Measurements from ENCODE around the gene DPYSL5.

DNA sequence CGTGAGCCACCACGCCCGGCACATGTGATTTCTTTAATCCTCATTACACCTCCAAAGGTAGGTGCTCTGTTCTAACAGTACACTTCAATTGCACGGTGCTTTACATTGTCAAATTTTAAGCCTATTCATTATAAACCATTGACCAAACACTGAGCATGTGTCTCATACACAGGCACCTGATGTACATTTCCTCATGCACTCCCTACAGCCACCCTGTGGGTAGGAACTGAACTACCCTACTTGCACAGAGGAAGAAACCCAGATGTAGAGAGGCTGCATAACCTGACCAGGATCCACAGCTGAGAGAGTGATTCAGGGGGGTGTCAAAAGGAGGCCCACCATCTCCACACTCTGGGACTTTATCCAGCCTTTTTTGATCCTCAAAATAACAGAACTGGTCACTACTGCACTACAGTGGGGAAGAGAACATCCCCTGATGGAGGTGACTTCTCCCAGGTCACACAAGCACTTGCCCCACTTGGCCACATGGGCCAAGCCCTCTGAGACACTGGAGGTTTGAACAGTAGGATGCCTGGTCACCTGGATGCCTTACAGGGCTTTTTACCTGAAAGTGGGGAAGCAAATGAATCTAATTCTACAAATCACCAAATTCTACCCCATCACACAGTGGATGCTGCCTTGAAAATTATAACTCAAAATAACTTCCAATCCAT, 6.9 kb upstream of the DPYSL5 start:
- no peak for TF ChIP-seq GATA2 (IDR thresholded peaks at IDR 0.05; ENCODE audit: low read depth, low read length)
- TF ChIP-seq GATA3 (IDR thresholded peaks at IDR 0.05; ENCODE audit: low read depth, low read length) = no peak
